Measurements from ENCODE around the gene NFE2L1.

GRCh38 chr17:48002266-48002915, 45.8 kb upstream of the NFE2L1 start:
- no peak for TF ChIP-seq ZBTB33 (IDR thresholded peaks at IDR 0.05; ENCODE audit: extremely low read depth, insufficient replicate concordance, low read length)
- no peak for TF ChIP-seq EGR1 (IDR thresholded peaks at IDR 0.05; ENCODE audit: low read depth)
- TF ChIP-seq CBX3 (IDR thresholded peaks at IDR 0.05; ENCODE audit: low read depth) = no peak
- no peak for TF ChIP-seq CTCF (IDR thresholded peaks at IDR 0.05 in 2 of 3, conservative IDR thresholded peaks at IDR 0.05 in 1 of 3; ENCODE audit: borderline replicate concordance in 1 of 3, insufficient read depth in 1 of 3, low read depth in 2 of 3, low read length in 2 of 3)
- no peak for TF ChIP-seq JUND (IDR thresholded peaks at IDR 0.05)
- no peak for TF ChIP-seq RAD21 (IDR thresholded peaks at IDR 0.05; ENCODE audit: low read depth)
- no peak for TF ChIP-seq CEBPB (IDR thresholded peaks at IDR 0.05; ENCODE audit: low read depth)
- TF ChIP-seq FOSL1 (IDR thresholded peaks at IDR 0.05; ENCODE audit: low read depth) = no peak; the same call in 1 of the 2 replicates
- TF ChIP-seq POLR2A (IDR thresholded peaks at IDR 0.05; ENCODE audit: borderline replicate concordance, extremely low read depth, insufficient read depth, insufficient read length) = no peak

Data from HCT116 (cell line).